HepG2 (cell line): ENCODE data around the gene ECHDC1. TPM values are rescaled to one million over a fixed set of nuclear protein-coding genes. Genes with fewer than 3 reads are reported as not detected.

Experiments used
- ADNP ChIP-seq: sonication (generic); formaldehyde crosslinking; IDR thresholded peaks from 2 replicates; pipeline ENCODE4 v1.4.0; 2020; ENCODE audit warnings: missing genetic modification reagents
- HNF1A ChIP-seq, 2 experiments: sonication (generic) in 1 of 2; formaldehyde crosslinking in 1 of 2; IDR thresholded peaks; 2 replicates each; pipeline versions ENCODE4 v1.4.0 to v1.6.1; 2016 to 2020; ENCODE audit warnings: borderline replicate concordance in 1 of 2, low read depth in 1 of 2, mild to moderate bottlenecking in 1 of 2, missing genetic modification reagents in 1 of 2
- HNRNPH1 ChIP-seq: fragments of 200-400 bp; formaldehyde crosslinking; optimal IDR thresholded peaks from 2 replicates; pipeline ENCODE3; 2017; ENCODE audit warnings: mild to moderate bottlenecking, low read depth, low read length
- KLF6 ChIP-seq: IDR thresholded peaks from 2 replicates; pipeline ENCODE4 v1.8.0; 2016; ENCODE audit warnings: missing biosample characterization, missing genetic modification reagents
- MATR3 ChIP-seq: sonication (generic); formaldehyde crosslinking; IDR thresholded peaks from 2 replicates; pipeline ENCODE4 v1.4.0; 2020; ENCODE audit warnings: missing genetic modification reagents
- NCOA2 ChIP-seq: sonication (generic); formaldehyde crosslinking; IDR thresholded peaks from 2 replicates; pipeline ENCODE4 v1.8.0; 2022; ENCODE audit warnings: inconsistent platforms
- PHB2 ChIP-seq: fragments of 450-650 bp; IDR thresholded peaks from 2 replicates; pipeline ENCODE4 v1.6.1; 2018; ENCODE audit not compliant: partially characterized antibody
- POLR2G ChIP-seq: fragments of 200-400 bp; formaldehyde crosslinking; IDR thresholded peaks from 2 replicates; pipeline ENCODE4 v1.6.1; 2018; ENCODE audit warnings: mild to moderate bottlenecking, low read depth, low read length, moderate library complexity
- RAD21 ChIP-seq: fragments of 450-650 bp; formaldehyde crosslinking; IDR thresholded peaks from 2 replicates; pipeline ENCODE4 v1.5.0; 2020; ENCODE audit warnings: mild to moderate bottlenecking
- SOX5 ChIP-seq: IDR thresholded peaks from 2 replicates; pipeline ENCODE4 v1.6.1; 2016; ENCODE audit warnings: borderline replicate concordance
- SSRP1 ChIP-seq: IDR thresholded peaks from 2 replicates; pipeline ENCODE4 v1.6.1; 2016; ENCODE audit warnings: control low read depth
- TGIF2 ChIP-seq: IDR thresholded peaks from 2 replicates; pipeline ENCODE4 v1.6.1; 2016; ENCODE audit warnings: control low read depth, missing compliant biosample characterization
- TOE1 ChIP-seq: sonication (generic); formaldehyde crosslinking; IDR thresholded peaks from 2 replicates; pipeline ENCODE4 v1.4.0; 2020; ENCODE audit warnings: mild to moderate bottlenecking, missing genetic modification reagents
- TP53 ChIP-seq: sonication (generic); formaldehyde crosslinking; conservative IDR thresholded peaks from 2 replicates; pipeline ENCODE4 v1.4.0; 2020; ENCODE audit warnings: missing genetic modification reagents
- ZKSCAN8 ChIP-seq: IDR thresholded peaks from 2 replicates; pipeline ENCODE4 v1.6.1; 2016; ENCODE audit warnings: borderline replicate concordance, missing genetic modification reagents, missing compliant biosample characterization
- ZNF251 ChIP-seq: sonication (generic); formaldehyde crosslinking; IDR thresholded peaks from 2 replicates; pipeline ENCODE4 v1.9.0; 2021; ENCODE audit warnings: mild to moderate bottlenecking, missing genetic modification reagents
- ZNF451 ChIP-seq: sonication (generic); formaldehyde crosslinking; IDR thresholded peaks from 2 replicates; pipeline ENCODE4 v1.5.0; 2020; ENCODE audit warnings: mild to moderate bottlenecking, missing genetic modification reagents
- ZNF543 ChIP-seq: sonication (generic); formaldehyde crosslinking; IDR thresholded peaks from 2 replicates; pipeline ENCODE4 v1.4.0; 2020; ENCODE audit warnings: mild to moderate bottlenecking, missing genetic modification reagents
- ZNF564 ChIP-seq: sonication (generic); formaldehyde crosslinking; IDR thresholded peaks from 2 replicates; pipeline ENCODE4 v1.8.1; 2023; ENCODE audit warnings: mild to moderate bottlenecking, missing genetic modification reagents
- ZNF598 ChIP-seq: sonication (generic); formaldehyde crosslinking; IDR thresholded peaks from 2 replicates; pipeline ENCODE4 v1.5.1; 2020; ENCODE audit warnings: mild to moderate bottlenecking, missing genetic modification reagents, borderline replicate concordance
- polyA plus RNA-seq, 8 experiments: library from polyadenylated mRNA; depleted of rRNA in 3 of 8; stranded (reverse) in 7 of 8; unstranded in 1 of 8; fragments of >200 nt; fragmentation: Illumina TruSeq in 4 of 8; extraction: Trizol in 4 of 8; gene quantifications; 2 replicates each; pipeline versions ENCODE4 v1.2.1 to v1.2.3, GENCODE V29; 2011 to 2016; ENCODE audit warnings: low read depth in 4 of 8, missing spikeins in 1 of 8, mixed read lengths in 1 of 8; ENCODE audit not compliant: insufficient read depth in 1 of 8
- total RNA-seq, 5 experiments: library from RNA; depleted of rRNA; stranded (reverse); fragments of >200 nt; fragmentation: Illumina TruSeq; extraction: Trizol; gene quantifications; 2 replicates each; pipeline ENCODE4 v1.2.3, GENCODE V29; 2016; ENCODE audit warnings: low read depth in 1 of 5
- TF ChIP-seq, protein P1 (sequence below): sonication (generic); formaldehyde crosslinking; IDR thresholded peaks from 2 replicates; pipeline ENCODE4 v1.9.0; 2021; ENCODE audit warnings: missing genetic modification reagents, mild to moderate bottlenecking, borderline replicate concordance
- TF ChIP-seq, protein P2 (sequence below): sonication (generic); formaldehyde crosslinking; IDR thresholded peaks from 2 replicates; pipeline ENCODE4 v1.4.0; 2020; ENCODE audit warnings: missing genetic modification reagents

Gene ECHDC1
- total and polyA plus RNA-seq, 2 of the 13 experiments (the other 11 are each of a cell fraction or from before 2014, with no cell fraction given): 32.8 to 98.1 TPM

DNA sequence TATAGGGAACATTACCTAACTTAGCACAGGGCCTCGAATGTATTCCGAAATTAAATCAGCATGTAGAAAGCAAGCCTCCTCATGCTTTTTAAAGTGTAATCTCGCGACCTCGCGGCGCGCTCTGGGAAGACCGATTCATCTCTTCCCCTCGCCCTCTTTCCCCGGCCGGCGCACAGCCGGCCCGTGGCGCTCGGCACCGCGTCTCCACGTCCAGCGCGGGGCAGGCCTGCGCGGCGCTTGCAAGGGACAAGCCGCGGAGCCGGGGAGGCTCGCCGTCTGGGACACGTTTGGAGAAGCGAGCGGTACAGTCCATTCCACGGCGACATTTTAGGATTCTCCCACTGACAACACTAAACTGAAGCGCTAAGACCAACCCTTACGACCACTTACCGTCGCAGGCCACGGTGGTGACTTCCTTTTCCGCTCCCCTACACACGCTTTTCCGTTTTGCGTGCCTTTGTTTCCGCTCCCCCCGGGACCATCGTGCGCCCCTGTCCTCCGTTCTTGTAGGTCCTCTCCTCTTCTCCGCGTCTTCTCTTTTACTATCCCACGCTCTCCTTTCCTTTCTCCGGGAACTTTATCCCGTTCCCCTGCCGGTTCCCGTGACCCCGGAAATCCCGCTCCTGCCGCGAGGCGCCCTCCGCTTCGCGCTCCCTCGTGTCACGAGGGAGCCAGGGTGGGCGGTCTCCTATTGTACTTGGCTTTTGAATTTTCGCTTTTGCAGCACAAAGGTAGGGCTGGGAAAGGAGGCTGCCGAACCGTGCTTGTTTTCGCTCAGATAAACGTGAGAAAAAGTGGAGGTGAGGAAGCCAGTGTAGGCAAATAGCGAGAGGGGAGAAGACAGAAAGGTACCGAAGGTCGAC, at the start of gene ECHDC1 (continued):
- TF ChIP-seq, protein P1, sequence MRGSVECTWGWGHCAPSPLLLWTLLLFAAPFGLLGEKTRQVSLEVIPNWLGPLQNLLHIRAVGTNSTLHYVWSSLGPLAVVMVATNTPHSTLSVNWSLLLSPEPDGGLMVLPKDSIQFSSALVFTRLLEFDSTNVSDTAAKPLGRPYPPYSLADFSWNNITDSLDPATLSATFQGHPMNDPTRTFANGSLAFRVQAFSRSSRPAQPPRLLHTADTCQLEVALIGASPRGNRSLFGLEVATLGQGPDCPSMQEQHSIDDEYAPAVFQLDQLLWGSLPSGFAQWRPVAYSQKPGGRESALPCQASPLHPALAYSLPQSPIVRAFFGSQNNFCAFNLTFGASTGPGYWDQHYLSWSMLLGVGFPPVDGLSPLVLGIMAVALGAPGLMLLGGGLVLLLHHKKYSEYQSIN (CRISPR knock-in tag): no peak; the same call in 1 of the 2 replicates
- TF ChIP-seq ADNP (CRISPR knock-in tag): no peak
- peak; percentile 76 for TF ChIP-seq SOX5 (CRISPR knock-in tag)
- no peak; the same call in none of the 2 replicates for TF ChIP-seq ZKSCAN8
- no peak; the same call in 1 of the 2 replicates for TF ChIP-seq RAD21 (CRISPR knock-in tag)
- 0 out of 2 replicates have a peak, but pooled peaks have one; percentile 57 for TF ChIP-seq ZNF543
- no peak for TF ChIP-seq ZNF564 (CRISPR knock-in tag)
- TF ChIP-seq ZNF598 (CRISPR knock-in tag): peak; percentile 97
- TF ChIP-seq, protein P2, sequence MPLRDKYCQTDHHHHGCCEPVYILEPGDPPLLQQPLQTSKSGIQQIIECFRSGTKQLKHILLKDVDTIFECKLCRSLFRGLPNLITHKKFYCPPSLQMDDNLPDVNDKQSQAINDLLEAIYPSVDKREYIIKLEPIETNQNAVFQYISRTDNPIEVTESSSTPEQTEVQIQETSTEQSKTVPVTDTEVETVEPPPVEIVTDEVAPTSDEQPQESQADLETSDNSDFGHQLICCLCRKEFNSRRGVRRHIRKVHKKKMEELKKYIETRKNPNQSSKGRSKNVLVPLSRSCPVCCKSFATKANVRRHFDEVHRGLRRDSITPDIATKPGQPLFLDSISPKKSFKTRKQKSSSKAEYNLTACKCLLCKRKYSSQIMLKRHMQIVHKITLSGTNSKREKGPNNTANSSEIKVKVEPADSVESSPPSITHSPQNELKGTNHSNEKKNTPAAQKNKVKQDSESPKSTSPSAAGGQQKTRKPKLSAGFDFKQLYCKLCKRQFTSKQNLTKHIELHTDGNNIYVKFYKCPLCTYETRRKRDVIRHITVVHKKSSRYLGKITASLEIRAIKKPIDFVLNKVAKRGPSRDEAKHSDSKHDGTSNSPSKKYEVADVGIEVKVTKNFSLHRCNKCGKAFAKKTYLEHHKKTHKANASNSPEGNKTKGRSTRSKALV (CRISPR knock-in tag): peak; percentile 98
- TF ChIP-seq TP53 (CRISPR knock-in tag): 0 out of 2 replicates have a peak, but pooled peaks have one; percentile 73
- TF ChIP-seq HNRNPH1: no peak
- no peak; the same call in 1 of the 2 replicates for TF ChIP-seq ZNF251 (CRISPR knock-in tag)
- peak; percentile 80 for TF ChIP-seq ZNF451 (CRISPR knock-in tag)
- peak; percentile 90 for TF ChIP-seq POLR2G
- TF ChIP-seq TGIF2 (CRISPR knock-in tag): peak; percentile 76
- peak; percentile 84; the same call in 1 of the 2 replicates for TF ChIP-seq TOE1
- TF ChIP-seq SSRP1: no peak
- no peak for TF ChIP-seq MATR3 (CRISPR knock-in tag)
- no peak for TF ChIP-seq PHB2
- peak; percentile 85 for TF ChIP-seq KLF6
- peak; percentile 24; the same call in 1 of the 2 replicates for TF ChIP-seq NCOA2 (CRISPR knock-in tag)
- TF ChIP-seq HNF1A (IDR thresholded peaks at IDR 0.05; ENCODE audit: low read depth): no peak
- TF ChIP-seq HNF1A (CRISPR knock-in tag; IDR thresholded peaks at IDR 0.05; ENCODE audit: borderline replicate concordance): peak; percentile 74; the same call in 1 of the 2 replicates
